ENCODE data around the gene CPEB2. TPM values are rescaled to one million over a fixed set of nuclear protein-coding genes. Genes with fewer than 3 reads are reported as not detected.

CPEB2 gene
- total RNA-seq, 1 donor from 2014 or later: 7.2 TPM

DNA sequence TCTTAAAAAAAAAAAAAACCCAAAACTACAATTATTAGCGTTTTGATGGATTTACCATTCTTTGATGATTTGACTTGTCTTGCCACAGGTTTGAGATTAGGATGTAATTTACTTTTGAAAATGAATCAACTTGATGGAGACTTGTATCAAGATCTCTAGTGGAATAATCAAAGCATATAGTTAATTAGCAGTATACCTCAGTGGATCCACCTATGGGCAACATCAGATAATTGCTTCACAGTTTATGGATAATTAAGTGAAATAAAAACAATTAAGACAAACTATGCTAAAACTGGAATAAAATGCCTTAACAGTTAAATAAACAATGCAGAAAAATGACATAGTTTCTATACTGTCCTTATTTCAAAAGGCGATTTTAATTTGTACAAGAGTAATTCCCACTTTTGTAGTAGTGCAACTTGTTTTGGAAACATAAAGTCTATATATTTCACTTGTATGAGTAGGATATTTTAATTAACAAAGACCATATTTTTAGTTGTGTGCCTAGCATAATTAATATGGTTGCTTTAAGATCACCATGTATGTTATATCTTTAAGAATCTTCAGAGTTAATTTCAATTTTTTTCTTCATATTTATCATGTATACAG, 4.2 kb downstream of the CPEB2 start:
- intact Hi-C loops (cut with micrococcal nuclease): loop anchor here (10.0 kb wide), 2 partner anchors 702 to 768 kb away; partner anchors contain the start of gene CD38
- Mint-ChIP-seq H3K27me3 (no peaks in the 10 kb centered on the region), H3K4me1 (peaks cover 17% of the 10 kb centered on the region), H3K27ac (peak overlapping the region; percentile 41), H3K9me3 (no peaks in the 10 kb centered on the region), H3K36me3 (ENCODE audit: low read depth) (peaks cover 24% of the 10 kb centered on the region), H3K4me3 (peak overlapping the region; percentile 66)
- DNase-seq (no peak), ATAC-seq (ENCODE audit: low read depth) (no peak)
- ChIA-PET POLR2A (interaction anchor here (0.7 kb wide), 1 partner anchor 12 kb away, joined by 3 read pairs; no protein-coding TSS in a partner anchor), CTCF (no interaction called here)
- TF ChIP-seq, protein P1, sequence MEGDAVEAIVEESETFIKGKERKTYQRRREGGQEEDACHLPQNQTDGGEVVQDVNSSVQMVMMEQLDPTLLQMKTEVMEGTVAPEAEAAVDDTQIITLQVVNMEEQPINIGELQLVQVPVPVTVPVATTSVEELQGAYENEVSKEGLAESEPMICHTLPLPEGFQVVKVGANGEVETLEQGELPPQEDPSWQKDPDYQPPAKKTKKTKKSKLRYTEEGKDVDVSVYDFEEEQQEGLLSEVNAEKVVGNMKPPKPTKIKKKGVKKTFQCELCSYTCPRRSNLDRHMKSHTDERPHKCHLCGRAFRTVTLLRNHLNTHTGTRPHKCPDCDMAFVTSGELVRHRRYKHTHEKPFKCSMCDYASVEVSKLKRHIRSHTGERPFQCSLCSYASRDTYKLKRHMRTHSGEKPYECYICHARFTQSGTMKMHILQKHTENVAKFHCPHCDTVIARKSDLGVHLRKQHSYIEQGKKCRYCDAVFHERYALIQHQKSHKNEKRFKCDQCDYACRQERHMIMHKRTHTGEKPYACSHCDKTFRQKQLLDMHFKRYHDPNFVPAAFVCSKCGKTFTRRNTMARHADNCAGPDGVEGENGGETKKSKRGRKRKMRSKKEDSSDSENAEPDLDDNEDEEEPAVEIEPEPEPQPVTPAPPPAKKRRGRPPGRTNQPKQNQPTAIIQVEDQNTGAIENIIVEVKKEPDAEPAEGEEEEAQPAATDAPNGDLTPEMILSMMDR (IDR thresholded peaks at IDR 0.05): no peak

DNA sequence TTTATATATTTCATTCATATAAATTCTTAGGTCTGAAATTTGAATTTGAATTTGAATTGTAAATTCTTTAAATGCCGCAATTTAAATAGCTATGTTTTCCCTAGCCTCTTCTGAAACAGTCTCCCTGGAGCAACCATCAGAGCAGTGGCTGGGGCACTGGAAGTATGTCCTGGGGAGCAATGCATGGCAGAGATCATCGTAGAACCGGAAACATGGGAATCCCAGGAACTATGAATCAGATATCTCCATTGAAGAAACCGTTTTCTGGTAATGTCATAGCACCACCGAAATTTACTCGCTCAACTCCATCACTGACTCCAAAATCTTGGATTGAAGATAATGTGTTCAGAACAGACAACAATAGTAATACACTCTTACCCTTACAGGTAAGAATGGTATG, 4.9 kb downstream of the CPEB2 start:
- ChIA-PET POLR2A (interaction anchor here (0.7 kb wide), 1 partner anchor 11 kb away, joined by 3 read pairs; no protein-coding TSS in a partner anchor), CTCF (interaction anchor here (1.1 to 1.3 kb wide), 3 partner anchors 450 to 1353 kb away, joined by 3 to 8 read pairs (median 4); no protein-coding TSS in a partner anchor)
- H3K27me3 Mint-ChIP-seq: no peaks in the 10 kb centered on the region
- H3K36me3 Mint-ChIP-seq (ENCODE audit: low read depth): peaks cover 27% of the 10 kb centered on the region
- intact Hi-C loops (cut with micrococcal nuclease): loop anchor here (10.0 kb wide), 2 partner anchors 702 to 768 kb away; partner anchors contain the start of gene CD38
- H3K9me3 Mint-ChIP-seq: no peaks in the 10 kb centered on the region
- TF ChIP-seq, protein P1 (IDR thresholded peaks at IDR 0.05): no peak
- ATAC-seq (ENCODE audit: low read depth): no peak
- H3K27ac Mint-ChIP-seq: no peak overlapping the region
- H3K4me1 Mint-ChIP-seq: peaks cover 17% of the 10 kb centered on the region
- DNase-seq: no peak
- H3K4me3 Mint-ChIP-seq: no peak overlapping the region

DNA sequence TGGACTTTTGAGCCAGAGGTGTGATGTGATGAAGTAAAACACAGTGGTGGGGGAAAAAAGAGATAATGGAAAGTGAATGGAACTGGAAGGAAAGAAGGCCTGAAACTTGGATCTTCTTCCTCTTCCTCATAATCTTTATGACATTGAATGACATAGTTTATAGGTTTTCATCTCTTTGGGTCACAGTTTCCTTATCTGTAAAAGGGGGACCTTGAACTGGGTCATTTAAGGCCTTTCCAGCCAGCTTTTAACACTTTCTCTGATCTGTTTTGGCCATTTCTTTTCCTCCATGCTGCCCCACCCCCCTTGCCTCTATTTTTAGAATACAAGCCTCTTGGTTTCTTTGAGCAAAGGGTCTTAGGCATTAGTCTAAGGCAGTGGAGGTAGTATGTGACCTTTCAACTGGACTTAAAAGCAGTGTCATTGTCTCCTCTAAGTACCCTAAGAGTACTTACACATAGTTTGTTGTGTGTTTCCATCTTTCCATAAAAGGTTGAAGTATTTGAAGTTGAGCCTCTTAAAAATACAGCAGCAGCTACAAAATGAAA, 7.8 kb downstream of the CPEB2 start:
- Mint-ChIP-seq H3K4me3 (no peak overlapping the region), H3K9me3 (no peaks in the 10 kb centered on the region), H3K4me1 (peaks cover 22% of the 10 kb centered on the region), H3K27ac (no peak overlapping the region), H3K36me3 (ENCODE audit: low read depth) (peaks cover 23% of the 10 kb centered on the region), H3K27me3 (no peaks in the 10 kb centered on the region)
- no peak for DNase-seq
- TF ChIP-seq, protein P1 (IDR thresholded peaks at IDR 0.05): no peak
- ChIA-PET CTCF (no interaction called here), POLR2A (no interaction called here)
- no peak for ATAC-seq (ENCODE audit: low read depth)
- intact Hi-C loops (cut with micrococcal nuclease): no loop called here

DNA sequence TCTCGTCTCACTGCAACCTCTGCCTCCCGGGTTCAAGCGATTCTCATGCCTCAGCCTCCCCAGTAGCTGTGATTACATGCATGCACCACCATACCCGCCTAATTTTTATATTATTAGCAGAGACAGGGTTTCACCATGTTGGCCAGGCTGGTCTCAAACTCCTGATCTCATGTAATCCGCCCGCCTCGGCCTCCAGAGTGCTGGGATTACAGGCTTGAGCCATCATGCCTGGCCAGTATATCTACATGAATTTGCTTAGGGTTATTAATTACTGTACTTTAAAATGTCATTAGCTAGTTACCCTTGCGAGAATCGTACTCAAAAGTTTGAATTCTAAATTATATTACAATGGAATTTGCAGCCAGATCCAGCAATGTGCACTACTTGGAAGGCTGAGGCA, 8.9 kb downstream of the CPEB2 start:
- Mint-ChIP-seq H3K9me3 (no peaks in the 10 kb centered on the region), H3K27me3 (no peaks in the 10 kb centered on the region), H3K36me3 (ENCODE audit: low read depth) (peaks cover 30% of the 10 kb centered on the region), H3K27ac (no peak overlapping the region), H3K4me1 (peaks cover 12% of the 10 kb centered on the region), H3K4me3 (no peak overlapping the region)
- intact Hi-C loops (cut with micrococcal nuclease): no loop called here
- POLR2A ChIA-PET: no interaction called here
- CTCF ChIA-PET: no interaction called here
- TF ChIP-seq, protein P1 (IDR thresholded peaks at IDR 0.05): no peak
- ATAC-seq (ENCODE audit: low read depth) (no peak), DNase-seq (no peak)

DNA sequence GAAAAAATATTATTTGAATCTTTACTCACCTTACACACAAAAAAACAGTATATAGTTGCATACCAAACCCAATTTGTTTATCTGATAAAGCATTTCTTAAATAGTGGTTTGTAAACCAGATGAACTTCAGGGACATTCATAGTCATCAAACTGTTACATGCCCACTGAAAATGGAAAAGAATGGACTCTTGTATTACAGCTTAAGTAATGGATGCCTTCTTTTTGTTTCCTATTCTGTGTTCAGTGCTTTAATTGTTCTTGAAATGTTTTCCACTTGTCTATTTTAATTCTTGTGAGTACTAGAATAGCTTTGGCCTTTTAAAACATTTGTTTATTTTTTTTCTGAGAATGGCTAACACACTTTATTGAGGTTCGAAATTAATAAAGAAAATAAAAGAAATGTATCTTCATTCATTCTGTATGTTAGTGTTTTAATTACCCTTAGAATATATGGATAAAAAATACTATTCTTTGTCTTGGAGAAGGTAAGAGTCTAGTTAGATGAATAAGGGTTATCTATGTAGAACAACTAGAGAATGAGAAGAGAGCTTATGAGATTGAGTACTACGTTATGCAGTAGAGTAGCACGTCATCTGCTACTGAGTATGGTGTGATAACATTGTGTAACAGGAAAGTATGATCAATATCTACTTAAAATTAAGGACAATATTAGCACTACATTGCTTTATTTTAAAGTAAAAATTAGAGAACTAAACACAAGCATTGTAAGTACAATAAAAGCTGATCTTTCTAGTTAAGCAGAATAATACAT, 9.9 kb downstream of the CPEB2 start:
- TF ChIP-seq, protein P1 (IDR thresholded peaks at IDR 0.05): no peak
- intact Hi-C loops (cut with micrococcal nuclease): no loop called here
- no peak for DNase-seq
- no peak for ATAC-seq (ENCODE audit: low read depth)
- Mint-ChIP-seq H3K9me3 (no peaks in the 10 kb centered on the region), H3K4me3 (no peak overlapping the region), H3K27ac (no peak overlapping the region), H3K4me1 (peaks cover 7% of the 10 kb centered on the region), H3K27me3 (no peaks in the 10 kb centered on the region), H3K36me3 (ENCODE audit: low read depth) (peaks cover 31% of the 10 kb centered on the region)
- ChIA-PET CTCF (no interaction called here), POLR2A (interaction anchor here (1.7 kb wide), 1 partner anchor 9 kb away, joined by 4 read pairs; no protein-coding TSS in a partner anchor)

Data from activated B cell treated with CpG ODN at 0.5 μM for 24 hours (primary cell).